NAMALWA (cell line): Measurements from ENCODE around the gene NUP210L.
"Not testable (repeated sequence)": the region's sequence is repeated elsewhere in the genome, so short reads cannot be mapped to it uniquely, and the experiment has no call there.

Source experiments
- DNase-seq: peaks from one replicate; pipeline ENCODE4 v3.0.0-alpha.2; 2015; ENCODE audit warnings: low spot score

NUP210L gene

DNA sequence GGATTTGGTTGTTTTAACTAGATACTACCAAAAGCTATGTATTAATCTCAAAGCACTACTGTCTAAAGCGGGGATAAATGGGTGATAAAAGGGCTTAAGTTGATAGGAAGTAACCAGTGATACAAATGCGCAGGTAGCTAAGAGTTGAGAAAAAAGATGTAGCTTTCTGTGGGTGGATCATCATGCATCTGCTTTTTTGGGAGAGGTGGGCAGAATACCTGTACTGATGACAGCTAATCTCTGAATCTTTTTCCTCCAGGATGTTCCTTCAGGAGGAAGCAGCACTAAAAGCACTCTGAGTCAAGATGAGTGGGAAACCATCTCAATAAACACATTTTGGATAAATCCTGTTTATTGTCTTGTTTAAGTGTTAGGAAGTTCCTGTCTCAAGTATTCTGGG is 163.1 kb downstream of the NUP210L start:
- no peak for DNase-seq

DNA sequence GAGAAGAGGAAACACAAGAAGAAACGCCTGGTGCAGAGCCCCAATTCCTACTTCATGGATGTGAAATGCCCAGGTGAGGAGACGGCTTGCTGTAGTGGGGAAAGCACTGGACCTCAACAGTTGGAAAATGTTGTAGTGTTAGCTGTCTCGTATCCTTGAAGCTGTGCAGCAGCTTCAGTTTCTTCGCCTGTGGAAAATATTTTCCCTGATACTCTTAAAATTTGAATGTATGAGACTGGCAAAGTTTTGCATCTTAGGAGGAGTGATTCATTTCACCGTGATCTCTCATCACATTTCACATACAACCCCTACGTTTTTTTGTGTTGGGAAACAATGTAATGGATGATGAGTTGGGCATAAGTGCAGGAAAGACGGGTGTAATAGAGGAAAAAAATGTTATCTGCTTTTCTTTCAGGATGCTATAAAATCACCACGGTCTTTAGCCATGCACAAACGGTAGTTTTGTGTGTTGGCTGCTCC is 163.7 kb downstream of the NUP210L start:
- no peak for DNase-seq

DNA sequence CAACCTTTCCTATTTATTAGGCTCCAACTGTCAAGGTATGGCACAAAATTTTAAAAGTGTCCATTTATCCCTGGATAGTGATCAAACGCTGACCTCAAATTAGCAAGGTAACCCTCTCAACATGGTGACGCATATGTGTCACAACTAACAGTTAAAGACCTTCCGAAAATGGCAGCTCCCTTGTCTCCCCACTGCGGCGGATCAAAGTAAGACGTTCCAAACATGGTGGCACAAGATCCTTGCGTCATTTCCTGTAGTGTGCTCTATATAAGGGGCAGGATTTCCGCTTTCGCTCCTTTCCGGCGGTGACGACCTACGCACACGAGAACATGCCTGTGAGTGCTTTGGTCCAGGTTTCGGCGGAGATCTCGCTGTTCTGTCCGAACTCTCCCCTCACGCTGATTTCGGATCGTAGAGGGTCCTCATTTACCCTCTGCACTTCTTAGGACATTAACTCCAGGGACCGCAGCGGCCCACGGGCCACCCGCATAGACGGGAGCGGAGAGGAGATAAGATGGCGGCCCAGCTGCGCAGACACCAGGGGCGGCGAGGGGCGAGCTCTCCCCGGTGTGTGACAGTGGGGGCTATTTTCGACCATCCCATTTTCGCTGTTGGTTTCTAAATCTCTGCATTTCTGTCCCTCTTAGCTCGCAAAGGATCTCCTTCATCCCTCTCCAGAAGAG is 164.3 kb downstream of the NUP210L start, which contains the start of gene RPS27:
Gene RPS27, plus strand, starts transcription at position 295 of the 683 bp plus-strand sequence. Its CDS starts 35 bp downstream, at position 330.
- DNase-seq, result peak; percentile 100

DNA sequence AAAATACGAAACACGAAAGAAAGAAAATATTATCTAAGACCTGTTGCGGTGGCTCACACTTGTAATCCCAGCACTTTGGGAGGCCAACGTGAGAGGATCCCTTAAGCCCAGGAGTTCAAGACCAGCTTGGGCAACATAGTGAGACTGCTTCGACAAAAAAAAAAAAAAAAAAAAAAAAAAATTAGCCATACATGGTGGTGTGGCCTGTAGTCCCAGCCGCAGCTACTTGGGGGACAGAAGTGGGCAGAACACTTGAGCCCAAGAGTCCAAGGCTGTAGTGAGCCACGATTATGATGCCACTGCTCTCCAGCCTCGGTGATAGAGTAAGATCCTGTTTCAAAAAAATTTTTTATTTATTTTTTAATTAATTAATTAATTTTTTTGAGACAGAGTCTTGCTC is 167.3 kb downstream of the NUP210L start:
- DNase-seq, result no peak

- no peak for DNase-seq
Observed at GRCh38 chr1:153985941-153986761, 168.7 kb downstream of the NUP210L start, which contains the start of gene RAB13. RAB13 (minus strand) TSS chr1:153986339; CDS start chr1:153986236, 103 bp downstream.

DNA sequence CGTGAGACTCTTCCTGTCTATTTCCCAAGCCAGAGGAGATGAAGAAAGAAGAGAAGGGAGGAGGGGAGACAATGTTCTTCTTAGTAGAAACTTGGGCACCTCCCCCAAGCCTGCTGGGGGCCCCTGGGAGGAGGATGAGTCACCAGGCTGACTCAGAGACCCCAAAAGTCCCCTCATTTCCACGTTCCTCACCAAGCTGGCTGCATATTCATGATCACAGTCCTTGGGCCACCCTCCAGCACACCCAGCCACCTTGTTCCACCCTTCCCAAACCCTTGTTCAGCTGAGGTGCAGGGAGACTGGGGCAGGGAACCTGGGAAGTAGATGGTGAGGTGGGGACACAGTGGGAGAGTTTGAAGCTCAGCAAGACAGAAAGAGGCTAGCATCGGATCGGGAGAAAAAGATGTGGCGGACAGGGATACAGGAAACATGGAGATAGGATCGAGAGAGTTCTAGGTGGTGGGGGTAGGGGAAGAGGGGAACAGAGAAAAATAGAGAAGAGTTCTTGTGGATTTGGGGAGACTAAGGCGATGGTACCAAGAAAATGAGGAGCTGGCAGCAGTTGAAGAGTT is 169.4 kb downstream of the NUP210L start:
- no peak for DNase-seq

- peak; percentile 53 for DNase-seq
Observed at GRCh38 chr1:153984123-153984894, 170.6 kb downstream of the NUP210L start.

DNA sequence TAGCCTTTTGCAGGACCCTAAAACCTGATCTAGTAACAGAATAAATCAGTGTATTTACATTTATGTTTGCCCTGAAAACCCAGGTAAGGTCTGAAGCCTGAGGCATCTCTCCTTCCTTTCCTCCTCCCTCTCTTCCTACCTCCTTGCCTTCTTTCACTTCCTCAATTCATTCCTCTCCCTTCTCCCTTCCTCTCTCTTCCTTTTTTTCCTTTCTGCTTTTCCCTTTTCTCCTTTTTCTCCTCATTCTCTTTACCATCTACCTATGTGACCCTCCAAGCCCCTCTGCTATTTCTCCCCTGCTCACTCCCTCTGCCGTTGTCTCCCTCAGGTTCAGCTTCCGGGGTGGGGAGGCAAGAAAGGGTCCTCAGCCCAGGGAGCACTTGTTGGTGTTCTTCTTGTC is 173.1 kb downstream of the NUP210L start:
- not testable (repeated sequence) for DNase-seq

GRCh38 chr1:153979091-153979490 is 175.8 kb downstream of the NUP210L start:
- not testable (repeated sequence) for DNase-seq

- DNase-seq, result no peak
Observed at GRCh38 chr1:153978274-153978909, 176.5 kb downstream of the NUP210L start.

DNA sequence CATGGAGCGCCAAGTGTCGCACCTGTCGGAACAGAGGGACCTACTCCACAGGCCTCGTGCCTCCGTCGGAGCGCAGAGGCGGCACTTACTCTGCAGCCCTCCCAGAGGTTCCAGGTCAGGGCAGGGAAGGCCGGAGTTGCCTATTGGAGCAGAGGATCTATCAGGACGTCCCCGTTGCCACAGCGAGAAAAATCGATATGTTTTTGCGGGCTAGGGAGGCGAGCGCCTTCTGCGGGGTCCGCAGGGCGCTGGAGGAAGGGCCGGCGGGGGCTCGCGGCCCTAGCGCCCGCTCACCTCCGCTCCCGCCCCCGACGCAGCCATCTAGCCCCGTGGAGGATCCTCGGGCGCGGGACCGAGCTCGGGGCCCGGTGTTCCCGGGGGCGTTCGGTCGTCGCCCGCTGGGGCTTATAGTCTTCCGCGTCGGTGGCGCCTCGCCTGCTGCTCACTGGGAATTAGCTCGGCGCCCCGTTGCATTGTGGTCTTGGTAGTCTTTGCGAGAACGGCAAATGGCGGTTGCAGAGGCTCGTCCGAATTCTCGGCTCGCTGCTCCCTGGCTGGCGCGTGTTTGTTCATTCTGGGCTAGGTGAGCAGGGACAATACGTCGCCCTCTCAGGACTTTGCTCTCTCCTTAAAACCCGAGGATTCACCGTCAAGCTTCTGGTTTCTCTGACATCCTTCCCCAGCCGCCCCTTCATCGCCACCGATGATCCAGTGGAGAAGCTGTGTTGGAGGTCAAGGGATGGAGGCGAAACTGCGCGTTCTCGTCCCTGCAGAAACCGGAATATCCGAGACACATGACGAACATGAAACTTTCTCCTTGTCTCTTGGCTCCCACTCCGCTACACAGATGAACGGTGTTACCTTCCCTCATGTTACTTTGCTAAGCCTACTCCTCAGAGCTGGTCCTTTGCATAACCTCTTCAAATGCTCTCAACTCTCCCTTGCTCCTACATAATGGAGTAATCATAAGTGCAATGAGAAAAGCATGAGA is 177.3 kb downstream of the NUP210L start, which contains the start of gene JTB:
Gene JTB, minus strand, starts transcription at position 425 of the 991 bp plus-strand sequence. Its CDS starts 422 bp downstream, at position 3.
- DNase-seq, result peak; percentile 94

DNA sequence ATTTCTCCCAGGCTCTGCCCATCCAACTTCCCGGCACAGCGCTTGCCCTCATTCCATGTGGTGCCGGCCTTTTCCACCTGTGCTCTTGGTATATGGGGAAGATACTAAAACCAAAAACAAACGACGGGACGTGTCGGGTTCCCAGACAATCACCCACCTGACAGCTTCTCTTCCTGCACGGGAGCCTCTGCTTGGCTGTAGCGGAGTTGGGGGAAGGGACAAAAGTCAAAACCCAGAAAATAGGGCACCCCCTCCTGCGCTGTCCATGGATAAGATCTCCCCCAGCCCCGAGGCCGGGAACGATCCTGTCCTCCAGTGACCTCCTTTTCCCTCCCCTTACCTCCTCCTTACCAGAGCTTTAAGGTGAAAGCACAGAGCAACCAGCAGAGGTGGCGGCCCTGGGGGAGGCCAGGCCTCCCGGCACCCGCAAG is 178.0 kb downstream of the NUP210L start:
- DNase-seq, result no peak

- no peak for DNase-seq
Observed at GRCh38 chr1:153973525-153973924, 181.3 kb downstream of the NUP210L start.

GRCh38 chr1:153973071-153973470 is 181.8 kb downstream of the NUP210L start:
- no peak for DNase-seq

DNA sequence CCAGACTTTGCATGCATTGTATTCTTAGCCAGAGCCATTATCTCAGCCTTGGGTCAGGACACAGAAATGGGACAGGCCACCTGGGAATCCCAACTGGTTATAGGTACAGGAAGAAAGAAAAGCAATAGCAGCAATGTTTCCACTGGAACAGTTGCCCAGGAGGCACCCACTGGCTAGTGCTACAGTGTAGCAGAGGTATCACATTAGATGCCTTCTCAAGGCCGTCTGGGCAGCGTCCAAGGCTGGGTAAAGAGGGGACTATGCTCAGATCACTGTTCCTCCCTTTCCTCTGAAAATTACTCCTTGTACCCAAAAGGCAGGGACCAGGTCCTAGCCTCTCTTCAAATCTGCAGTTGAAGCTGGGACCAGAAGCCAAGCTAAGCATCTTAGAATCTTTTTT is 184.5 kb downstream of the NUP210L start:
- DNase-seq, result no peak

GRCh38 chr1:153968972-153969371 is 185.9 kb downstream of the NUP210L start:
- DNase-seq, result no peak

DNA sequence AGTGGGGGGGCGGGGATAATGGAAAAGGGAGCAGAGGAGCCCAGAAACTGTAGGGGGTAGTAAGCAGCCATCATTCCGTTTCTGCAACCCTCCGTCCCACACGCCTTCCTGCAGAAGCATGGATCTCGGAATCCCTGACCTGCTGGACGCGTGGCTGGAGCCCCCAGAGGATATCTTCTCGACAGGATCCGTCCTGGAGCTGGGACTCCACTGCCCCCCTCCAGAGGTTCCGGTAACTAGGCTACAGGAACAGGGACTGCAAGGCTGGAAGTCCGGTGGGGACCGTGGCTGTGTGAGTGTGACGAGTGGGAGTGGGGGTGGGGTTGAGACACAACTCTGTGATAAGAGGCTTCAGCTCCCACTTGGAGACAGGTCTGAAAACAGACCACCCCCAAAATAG is 186.5 kb downstream of the NUP210L start:
- no peak for DNase-seq

DNA sequence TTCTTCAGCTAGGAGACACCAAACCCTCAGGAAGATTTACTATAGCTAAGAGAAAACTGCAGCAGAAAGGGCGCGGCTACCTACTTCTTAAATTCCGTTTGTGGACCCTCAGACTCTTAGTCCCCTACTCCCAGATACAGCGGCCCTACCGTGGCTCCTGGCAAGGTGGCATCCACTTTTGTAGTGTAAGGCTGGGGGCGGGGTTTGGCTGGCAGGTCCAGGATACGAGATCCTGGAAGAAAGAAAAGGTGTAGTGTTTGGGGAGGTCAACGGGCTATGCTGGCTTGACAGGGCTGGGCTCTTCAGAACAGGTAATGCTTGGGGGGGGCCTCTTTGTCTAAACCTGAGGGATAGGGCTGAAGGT is 186.9 kb downstream of the NUP210L start:
- DNase-seq, result no peak

DNA sequence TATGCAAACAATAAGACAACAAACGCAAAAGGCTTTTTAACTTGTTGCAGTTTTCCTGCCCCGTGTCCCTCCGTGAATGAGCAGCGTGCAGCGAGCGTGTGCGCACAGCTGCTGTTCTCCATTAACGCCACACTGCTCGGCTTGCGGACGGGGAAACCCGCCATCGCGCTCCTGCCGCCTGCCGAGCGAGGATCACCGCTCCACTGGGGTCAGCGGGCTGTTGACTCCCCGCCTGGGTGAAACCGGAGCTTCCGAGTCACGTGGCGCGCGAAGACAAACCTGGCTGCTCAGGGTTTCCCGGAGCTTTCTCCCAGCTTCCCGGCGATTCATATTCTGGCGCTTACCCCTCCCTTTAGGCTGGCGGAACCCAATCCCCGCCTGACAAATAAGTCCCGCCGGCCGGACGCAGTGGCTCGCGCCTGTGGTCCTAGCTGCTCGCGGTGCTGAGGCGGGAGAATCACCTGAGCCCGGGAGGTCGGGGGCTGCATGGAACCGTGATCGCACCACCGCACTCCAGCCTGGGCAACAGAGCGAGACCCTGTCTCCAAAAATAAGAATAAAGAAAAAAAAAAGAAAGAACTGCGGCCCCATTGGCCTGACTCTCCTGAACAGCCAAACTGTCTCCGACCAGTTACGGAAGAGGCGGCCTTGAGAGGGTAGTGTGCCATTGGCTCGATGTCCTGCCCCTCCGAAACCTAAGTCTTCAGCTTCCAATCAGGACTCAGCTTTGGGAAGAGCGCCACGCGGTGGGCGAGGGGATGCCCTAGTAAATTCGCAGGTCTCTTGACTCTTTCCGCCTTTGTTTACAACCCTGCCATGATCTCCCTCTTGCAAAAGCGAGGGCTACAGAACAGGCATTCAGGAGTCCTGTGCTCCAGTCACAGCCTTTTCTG is 187.5 kb downstream of the NUP210L start, which contains the start of gene CREB3L4:
Gene CREB3L4, plus strand, starts transcription at position 796 of the 893 bp plus-strand sequence. CDS start 624 bp downstream, outside the sequence.
- DNase-seq, result peak; percentile 100
